Measurements from ENCODE around the gene ATP2B3.

ATP2B3 gene

GRCh38 chrX:153626863-153627674 is 109.6 kb downstream of the ATP2B3 start:
- TF ChIP-seq ZNF274 (IDR thresholded peaks at IDR 0.05; ENCODE audit: low read depth, low read length) (no peak), YY1 (IDR thresholded peaks at IDR 0.05; ENCODE audit: insufficient read depth, insufficient read length) (no peak), SUZ12 (IDR thresholded peaks at IDR 0.05; ENCODE audit: extremely low read depth, insufficient read depth, insufficient read length) (no peak)
- Histone ChIP-seq H3K9ac (ENCODE audit: insufficient read length, low read depth) (no peak overlapping the region), H3K27me3 (ENCODE audit: insufficient read depth, insufficient read length) (peaks cover 2% of the 10 kb centered on the region), H3K36me3 (ENCODE audit: insufficient read depth, insufficient read length, low read length) (no peaks in the 10 kb centered on the region), H3K4me1 (ENCODE audit: insufficient read depth, insufficient read length) (no peaks in the 10 kb centered on the region), H3K9me3 (ENCODE audit: insufficient read depth, low read length) (no peaks in the 10 kb centered on the region), H3K4me3 (ENCODE audit: insufficient read length, low read depth) (no peak overlapping the region)
- DNase-seq (ENCODE audit: low read depth, low spot score) = no peak

- H3K4me1 ChIP-seq (ENCODE audit: insufficient read depth, insufficient read length) = no peaks in the 10 kb centered on the region
- no peak for DNase-seq (ENCODE audit: low read depth, low spot score)
- H3K9me3 ChIP-seq (ENCODE audit: insufficient read depth, low read length) = no peaks in the 10 kb centered on the region
- H3K4me3 ChIP-seq (ENCODE audit: insufficient read length, low read depth) = no peak overlapping the region
- H3K9ac ChIP-seq (ENCODE audit: insufficient read length, low read depth) = no peak overlapping the region
- TF ChIP-seq SUZ12 (IDR thresholded peaks at IDR 0.05; ENCODE audit: extremely low read depth, insufficient read depth, insufficient read length) = no peak
- TF ChIP-seq YY1 (IDR thresholded peaks at IDR 0.05; ENCODE audit: insufficient read depth, insufficient read length) = no peak
- TF ChIP-seq ZNF274 (IDR thresholded peaks at IDR 0.05; ENCODE audit: low read depth, low read length) = no peak
- peaks cover 2% of the 10 kb centered on the region for H3K27me3 ChIP-seq (ENCODE audit: insufficient read depth, insufficient read length)
- H3K36me3 ChIP-seq (ENCODE audit: insufficient read depth, insufficient read length, low read length) = no peaks in the 10 kb centered on the region
Observed at GRCh38 chrX:153627675-153628111, 110.3 kb downstream of the ATP2B3 start.

GRCh38 chrX:153628129-153628528 is 110.7 kb downstream of the ATP2B3 start:
- TF ChIP-seq YY1 (IDR thresholded peaks at IDR 0.05; ENCODE audit: insufficient read depth, insufficient read length) (no peak), SUZ12 (IDR thresholded peaks at IDR 0.05; ENCODE audit: extremely low read depth, insufficient read depth, insufficient read length) (no peak), ZNF274 (IDR thresholded peaks at IDR 0.05; ENCODE audit: low read depth, low read length) (no peak)
- DNase-seq (ENCODE audit: low read depth, low spot score) = no peak
- peaks cover 2% of the 10 kb centered on the region for H3K27me3 ChIP-seq (ENCODE audit: insufficient read depth, insufficient read length)
- no peaks in the 10 kb centered on the region for H3K9me3 ChIP-seq (ENCODE audit: insufficient read depth, low read length)
- no peak overlapping the region for H3K4me3 ChIP-seq (ENCODE audit: insufficient read length, low read depth)
- no peaks in the 10 kb centered on the region for H3K36me3 ChIP-seq (ENCODE audit: insufficient read depth, insufficient read length, low read length)
- H3K9ac ChIP-seq (ENCODE audit: insufficient read length, low read depth) = no peak overlapping the region
- H3K4me1 ChIP-seq (ENCODE audit: insufficient read depth, insufficient read length) = no peaks in the 10 kb centered on the region

- H3K36me3 ChIP-seq (ENCODE audit: insufficient read depth, insufficient read length, low read length) = no peaks in the 10 kb centered on the region
- no peak for TF ChIP-seq SUZ12 (IDR thresholded peaks at IDR 0.05; ENCODE audit: extremely low read depth, insufficient read depth, insufficient read length)
- TF ChIP-seq YY1 (IDR thresholded peaks at IDR 0.05; ENCODE audit: insufficient read depth, insufficient read length) = no peak
- no peak for TF ChIP-seq ZNF274 (IDR thresholded peaks at IDR 0.05; ENCODE audit: low read depth, low read length)
- DNase-seq (ENCODE audit: low read depth, low spot score) = no peak
- no peaks in the 10 kb centered on the region for H3K4me1 ChIP-seq (ENCODE audit: insufficient read depth, insufficient read length)
- H3K9me3 ChIP-seq (ENCODE audit: insufficient read depth, low read length) = no peaks in the 10 kb centered on the region
- no peak overlapping the region for H3K4me3 ChIP-seq (ENCODE audit: insufficient read length, low read depth)
- no peak overlapping the region for H3K9ac ChIP-seq (ENCODE audit: insufficient read length, low read depth)
- peaks cover 2% of the 10 kb centered on the region for H3K27me3 ChIP-seq (ENCODE audit: insufficient read depth, insufficient read length)
Observed at GRCh38 chrX:153628665-153629064, 111.2 kb downstream of the ATP2B3 start.

- no peak overlapping the region for H3K9ac ChIP-seq (ENCODE audit: insufficient read length, low read depth)
- no peaks in the 10 kb centered on the region for H3K36me3 ChIP-seq (ENCODE audit: insufficient read depth, insufficient read length, low read length)
- H3K9me3 ChIP-seq (ENCODE audit: insufficient read depth, low read length) = no peaks in the 10 kb centered on the region
- no peaks in the 10 kb centered on the region for H3K4me1 ChIP-seq (ENCODE audit: insufficient read depth, insufficient read length)
- TF ChIP-seq ZNF274 (IDR thresholded peaks at IDR 0.05; ENCODE audit: low read depth, low read length) (no peak), YY1 (IDR thresholded peaks at IDR 0.05; ENCODE audit: insufficient read depth, insufficient read length) (no peak), SUZ12 (IDR thresholded peaks at IDR 0.05; ENCODE audit: extremely low read depth, insufficient read depth, insufficient read length) (no peak)
- peaks cover 2% of the 10 kb centered on the region for H3K27me3 ChIP-seq (ENCODE audit: insufficient read depth, insufficient read length)
- H3K4me3 ChIP-seq (ENCODE audit: insufficient read length, low read depth) = no peak overlapping the region
- DNase-seq (ENCODE audit: low read depth, low spot score) = no peak
Observed at GRCh38 chrX:153631346-153631745, 113.9 kb downstream of the ATP2B3 start.

GRCh38 chrX:153631907-153632594 is 114.6 kb downstream of the ATP2B3 start:
- TF ChIP-seq ZNF274 (IDR thresholded peaks at IDR 0.05; ENCODE audit: low read depth, low read length) = no peak
- no peak for TF ChIP-seq SUZ12 (IDR thresholded peaks at IDR 0.05; ENCODE audit: extremely low read depth, insufficient read depth, insufficient read length)
- no peaks in the 10 kb centered on the region for H3K9me3 ChIP-seq (ENCODE audit: insufficient read depth, low read length)
- H3K4me3 ChIP-seq (ENCODE audit: insufficient read length, low read depth) = no peak overlapping the region
- no peaks in the 10 kb centered on the region for H3K36me3 ChIP-seq (ENCODE audit: insufficient read depth, insufficient read length, low read length)
- no peaks in the 10 kb centered on the region for H3K4me1 ChIP-seq (ENCODE audit: insufficient read depth, insufficient read length)
- H3K27me3 ChIP-seq (ENCODE audit: insufficient read depth, insufficient read length) = peaks cover 2% of the 10 kb centered on the region
- H3K9ac ChIP-seq (ENCODE audit: insufficient read length, low read depth) = no peak overlapping the region
- no peak for DNase-seq (ENCODE audit: low read depth, low spot score)

Data from NT2/D1 (cell line).